SK-N-SH treated with all-trans-retinoic acid at 6 μM for 48 hours (cell line): ENCODE measurements around the gene ADAMTS20.

Experiments used
- GLIS3 ChIP-seq: fragments of 250-450 bp; sonication (Bioruptor Pico); IDR thresholded peaks from 2 replicates; pipeline ENCODE4 v1.5.0; 2020; ENCODE audit warnings: mild to moderate bottlenecking, moderate library complexity
- PPARA ChIP-seq: fragments of 250-450 bp; sonication (Bioruptor Pico); IDR thresholded peaks from 2 replicates; pipeline ENCODE4 v1.5.0; 2020; ENCODE audit warnings: mild to moderate bottlenecking, borderline replicate concordance
- TSHZ2 ChIP-seq: fragments of 250-450 bp; sonication (Bioruptor Pico); IDR thresholded peaks from 2 replicates; pipeline ENCODE4 v1.5.0; 2020; ENCODE audit warnings: mild to moderate bottlenecking, moderate library complexity
- ZFP3 ChIP-seq: fragments of 250-450 bp; sonication (Bioruptor Pico); IDR thresholded peaks from 2 replicates; pipeline ENCODE4 v1.5.0; 2020; ENCODE audit warnings: mild to moderate bottlenecking, moderate library complexity
- ZNF70 ChIP-seq: fragments of 450-650 bp; formaldehyde crosslinking; IDR thresholded peaks from 2 replicates; pipeline ENCODE4 v1.5.0; 2020; ENCODE audit warnings: mild to moderate bottlenecking, moderate library complexity
- ZNF8 ChIP-seq: fragments of 450-650 bp; formaldehyde crosslinking; IDR thresholded peaks from 2 replicates; pipeline ENCODE4 v1.5.0; 2020; ENCODE audit warnings: mild to moderate bottlenecking, moderate library complexity

DNA sequence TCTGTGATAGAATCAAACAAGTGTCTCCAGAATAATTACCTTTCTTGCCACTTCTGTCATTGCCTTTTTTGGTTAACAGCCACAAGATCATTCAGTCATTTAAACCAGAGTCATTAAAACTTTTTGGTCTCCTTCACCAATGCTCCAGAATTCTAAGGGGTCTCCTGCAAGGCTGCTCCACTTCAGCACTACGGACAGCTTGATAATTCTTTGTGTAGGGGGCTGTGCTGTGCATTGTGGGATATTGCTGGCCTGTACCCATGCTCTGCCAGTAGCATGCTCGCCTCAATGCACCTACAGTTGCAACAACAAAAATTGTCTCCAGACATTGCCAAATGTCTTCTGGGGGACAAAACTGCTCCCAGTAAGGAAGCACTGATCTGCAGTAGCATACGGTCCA lies 7.3 kb downstream of the ADAMTS20 start:
- TF ChIP-seq GLIS3 (CRISPR knock-in tag) (no peak), ZNF8 (no peak), PPARA (CRISPR knock-in tag) (no peak), TSHZ2 (CRISPR knock-in tag) (no peak), ZFP3 (CRISPR knock-in tag) (no peak), ZNF70 (CRISPR knock-in tag) (no peak)
